Kidney epithelial cell (primary cell): ENCODE data around the gene RAD51B. TPM values are rescaled to one million over a fixed set of nuclear protein-coding genes. Genes with fewer than 3 reads are reported as not detected.
"Not testable (repeated sequence)": the region's sequence is repeated elsewhere in the genome, so short reads cannot be mapped to it uniquely, and the experiment has no call there.

Experiments
- DNase-seq: peaks from one replicate; pipeline ENCODE4 v3.0.0-alpha.2; 2010; ENCODE audit warnings: low read depth
- H3K27me3 ChIP-seq: 2 replicates; pipeline ENCODE4 v1.6.0; 2011; ENCODE audit warnings: low read length; ENCODE audit not compliant: control insufficient read depth, insufficient read depth
- H3K36me3 ChIP-seq: 2 replicates; pipeline ENCODE4 v1.5.1; 2011; ENCODE audit warnings: low read length; ENCODE audit not compliant: control insufficient read depth, insufficient read depth
- H3K4me3 ChIP-seq: 2 replicates; pipeline ENCODE4 v1.5.1; 2011; ENCODE audit warnings: low read depth, mild to moderate bottlenecking, control low read depth, low read length
- CTCF ChIP-seq: IDR thresholded peaks from 2 replicates; pipeline ENCODE4 v1.5.1; 2011; ENCODE audit warnings: mild to moderate bottlenecking, moderate library complexity, low read length, control low read depth, inconsistent platforms; ENCODE audit not compliant: insufficient read depth, poor library complexity, severe bottlenecking
- total RNA-seq: library from RNA; depleted of rRNA; stranded (reverse); fragments of >200 nt; gene quantifications from 2 replicates; pipeline ENCODE4 v1.2.3, GENCODE V29; 2015

Gene RAD51B
- total RNA-seq, 1 donor from 2014 or later, result 9.5 TPM

DNA sequence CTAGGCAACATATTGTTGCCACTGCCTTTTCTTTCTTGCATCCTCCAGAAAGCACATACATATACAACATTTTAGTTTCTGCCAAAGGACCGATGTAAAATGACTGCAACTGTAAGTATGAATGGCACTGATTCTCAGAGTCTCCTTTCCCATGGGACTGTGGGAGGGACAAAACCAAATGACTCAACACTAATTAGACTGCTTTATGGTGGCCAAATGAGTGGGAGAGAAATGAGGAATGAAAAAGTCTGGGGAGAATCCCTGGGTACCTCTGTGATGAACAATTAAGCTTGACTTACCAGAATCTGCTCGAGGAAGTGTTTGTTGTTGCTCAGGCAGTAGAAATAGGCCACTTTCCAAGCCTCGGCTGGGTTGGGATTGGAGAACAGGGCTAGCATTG, 13.3 kb upstream of the RAD51B start:
- H3K4me3 ChIP-seq, result no peak overlapping the region
- TF ChIP-seq CTCF, result no peak
- no peaks in the 10 kb centered on the region for H3K27me3 ChIP-seq
- DNase-seq, result no peak
- peaks cover 1% of the 10 kb centered on the region for H3K36me3 ChIP-seq

GRCh38 chr14:67814821-67815220, 4.8 kb upstream of the RAD51B start:
- no peak overlapping the region for H3K4me3 ChIP-seq
- no peaks in the 10 kb centered on the region for H3K36me3 ChIP-seq
- no peak for DNase-seq
- H3K27me3 ChIP-seq, result no peaks in the 10 kb centered on the region
- no peak for TF ChIP-seq CTCF

DNA sequence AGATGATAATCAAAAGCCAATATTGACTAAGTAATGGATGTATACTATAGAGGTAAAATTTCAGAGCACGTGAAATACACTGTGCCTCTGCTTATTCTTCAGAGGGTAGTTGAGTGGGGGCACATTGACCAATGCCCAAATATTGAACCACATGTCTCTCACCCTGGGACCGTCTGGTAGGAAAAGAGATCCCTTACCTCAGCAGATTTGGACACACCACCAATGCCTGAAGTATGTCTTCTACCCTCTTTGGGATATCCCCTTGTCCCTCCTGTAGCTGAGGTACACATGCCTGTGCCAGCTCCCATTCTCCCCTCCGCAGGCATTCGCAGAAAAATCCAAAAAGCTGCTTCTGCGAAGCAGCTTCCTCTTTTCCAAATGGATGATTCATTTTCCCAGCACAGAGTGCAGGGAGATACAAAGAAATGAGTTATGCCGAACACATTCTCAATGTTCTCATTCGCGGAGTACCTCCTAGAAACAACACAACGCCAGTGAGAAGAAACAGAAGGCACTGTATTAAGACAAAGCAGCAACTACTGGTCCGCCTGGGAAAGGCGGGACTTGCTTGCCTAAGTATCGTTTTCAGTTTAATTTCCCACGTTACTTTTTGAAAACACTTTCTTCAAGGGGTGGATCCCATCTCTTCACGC, 3.9 kb upstream of the RAD51B start:
- no peak for TF ChIP-seq CTCF
- Histone ChIP-seq H3K4me3 (peak overlapping the region; percentile 94), H3K27me3 (no peaks in the 10 kb centered on the region), H3K36me3 (no peaks in the 10 kb centered on the region)
- no peak for DNase-seq

- H3K36me3 ChIP-seq, result no peaks in the 10 kb centered on the region
- TF ChIP-seq CTCF, result no peak
- H3K27me3 ChIP-seq, result no peaks in the 10 kb centered on the region
- H3K4me3 ChIP-seq, result peak within 1 kb of the TSS; percentile 94
- DNase-seq, result peak; percentile 89
Observed at GRCh38 chr14:67816326-67817002, 3.1 kb upstream of the RAD51B start, which contains the start of gene ZFYVE26. TSS of gene ZFYVE26 (minus strand) at chr14:67816590. CDS start at chr14:67815963, 627 bp downstream.

DNA sequence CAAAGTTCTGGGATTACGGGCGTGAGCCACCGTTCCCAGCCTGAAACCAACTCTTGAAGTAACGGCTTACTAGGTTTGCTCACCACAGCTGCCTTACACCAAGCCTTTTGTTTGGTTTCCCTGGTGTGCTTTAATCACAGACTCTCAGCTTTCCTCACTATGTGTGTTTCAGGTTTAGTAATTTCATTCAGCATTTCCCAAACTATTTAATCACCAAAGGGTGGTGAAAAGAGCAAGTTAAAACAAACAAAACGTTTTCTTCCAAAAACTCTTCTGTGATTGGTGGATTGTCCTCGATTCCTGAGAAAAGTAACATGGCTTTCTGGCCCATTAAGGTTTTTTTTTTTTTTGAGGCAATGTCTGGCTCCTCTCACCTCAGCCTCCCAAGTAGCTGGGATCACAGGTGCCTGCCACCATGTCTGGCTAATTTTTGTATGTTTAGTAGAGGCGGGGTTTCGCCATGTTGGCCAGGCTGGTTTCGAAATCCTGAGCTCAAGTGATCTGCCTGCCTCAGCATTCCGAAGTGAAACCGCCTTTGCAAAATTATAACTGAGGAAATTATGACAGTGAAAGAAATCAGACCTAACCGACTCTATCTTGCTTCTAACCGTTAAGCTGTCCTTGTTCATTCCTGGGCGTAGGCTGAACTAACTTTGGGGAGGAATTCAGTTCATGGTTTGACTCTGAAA, 1.7 kb upstream of the RAD51B start:
- Histone ChIP-seq H3K36me3 (no peaks in the 10 kb centered on the region), H3K4me3 (no peak overlapping the region), H3K27me3 (no peaks in the 10 kb centered on the region)
- TF ChIP-seq CTCF, result no peak
- no peak for DNase-seq

DNA sequence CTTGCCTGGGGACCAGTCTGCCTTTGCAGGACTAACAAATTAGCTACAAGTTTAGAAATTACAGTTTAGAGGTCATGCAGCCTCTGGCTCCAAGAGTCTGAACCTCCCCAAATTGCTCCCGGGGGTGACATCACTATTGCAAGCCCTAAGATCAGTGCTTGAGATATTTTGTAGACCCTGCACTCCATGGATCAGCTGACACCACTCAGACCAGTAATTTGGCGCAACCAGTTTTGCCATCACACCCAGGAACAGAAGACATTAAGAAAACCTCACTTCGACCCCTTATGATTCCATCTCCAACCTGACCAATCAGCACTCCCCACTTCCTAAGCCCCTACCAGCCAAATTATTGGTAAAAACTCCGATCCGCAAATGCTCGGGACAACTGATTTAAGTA, 1.1 kb upstream of the RAD51B start:
- DNase-seq, H3K4me3 ChIP-seq, H3K27me3 ChIP-seq, H3K36me3 ChIP-seq: not testable (repeated sequence)
